ENCODE data around the gene TAS2R60.
"Not testable (repeated sequence)": the region's sequence is repeated elsewhere in the genome, so short reads cannot be mapped to it uniquely, and the experiment has no call there.

Gene TAS2R60

DNA sequence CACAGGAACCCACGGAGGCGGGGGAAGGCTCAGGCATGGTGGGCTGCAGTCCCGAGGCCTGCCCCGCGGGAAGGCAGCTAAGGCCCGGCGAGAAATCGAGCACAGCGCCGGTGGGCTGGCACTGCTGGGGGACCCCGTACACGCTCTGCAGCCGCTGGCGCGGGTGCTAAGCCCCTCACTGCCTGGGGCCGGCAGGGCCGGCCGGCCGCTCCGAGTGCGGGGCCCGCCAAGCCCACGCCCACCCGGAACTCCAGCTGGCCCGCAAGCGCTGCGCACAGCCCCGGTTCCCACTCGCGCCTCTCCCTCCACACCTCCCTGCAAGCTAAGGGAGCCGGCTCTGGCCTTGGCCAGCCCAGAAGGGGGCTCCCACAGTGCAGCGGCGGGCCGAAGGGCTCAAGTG lies 18.8 kb upstream of the TAS2R60 start:
- H3K4me1 ChIP-seq (ENCODE audit: control insufficient read depth, insufficient read depth, low read length, poor library complexity, severe bottlenecking); H3K36me3 ChIP-seq (ENCODE audit: control insufficient read depth, insufficient read depth, low read length); H3K27ac ChIP-seq (ENCODE audit: low read depth, low read length, severe bottlenecking); H3K9me3 ChIP-seq (ENCODE audit: control insufficient read depth, low read length); H3K4me3 ChIP-seq (ENCODE audit: extremely low read depth, insufficient read depth, low read length, poor library complexity, severe bottlenecking): not testable (repeated sequence)
- 92 to 98% methylated on average over 5 to 10 of the region's 34 CpGs for WGBS, 2 experiments (ENCODE audit: insufficient coverage in 2 of 2)

DNA sequence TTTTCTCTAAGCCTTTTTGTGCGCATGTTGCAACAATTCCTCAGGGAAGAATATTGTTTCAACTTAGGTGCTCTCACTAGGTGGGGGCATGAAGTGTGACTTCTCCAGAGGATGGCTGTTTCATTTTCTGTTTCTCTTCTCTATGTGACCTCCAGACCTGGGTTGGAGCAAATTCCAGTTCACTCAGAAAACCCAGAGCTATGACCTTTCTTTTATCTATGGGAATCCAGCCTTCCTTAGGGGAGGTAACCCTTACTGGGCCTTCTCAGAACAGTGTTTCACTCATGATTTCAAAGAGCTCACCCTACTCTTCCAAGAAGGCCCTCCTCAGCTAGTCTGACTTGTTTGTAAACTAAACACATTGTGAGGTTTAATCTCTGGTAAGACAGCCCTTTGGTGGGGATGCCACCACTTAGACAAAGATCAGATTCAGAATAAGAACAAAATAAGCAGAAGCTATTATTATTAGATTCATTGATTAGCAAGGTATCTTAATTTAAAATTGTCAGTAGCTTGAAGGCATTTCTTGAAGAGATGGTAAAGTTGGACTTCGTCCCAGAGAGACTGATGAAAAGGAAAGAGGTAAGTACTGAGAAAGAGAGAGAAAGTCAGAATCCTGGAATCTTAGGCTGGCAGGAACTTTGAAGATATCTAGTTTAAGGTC lies 16.6 kb upstream of the TAS2R60 start:
- H3K27ac ChIP-seq (ENCODE audit: low read depth, low read length, severe bottlenecking): no peak overlapping the region
- WGBS, 2 experiments (ENCODE audit: insufficient coverage in 2 of 2): 83 to 94% methylated on average over 1 of the region's 2 CpGs
- no peaks in the 10 kb centered on the region for H3K9me3 ChIP-seq (ENCODE audit: control insufficient read depth, low read length)
- H3K4me1 ChIP-seq (ENCODE audit: control insufficient read depth, insufficient read depth, low read length, poor library complexity, severe bottlenecking): no peaks in the 10 kb centered on the region
- no peak overlapping the region for H3K4me3 ChIP-seq (ENCODE audit: extremely low read depth, insufficient read depth, low read length, poor library complexity, severe bottlenecking)
- no peaks in the 10 kb centered on the region for H3K36me3 ChIP-seq (ENCODE audit: control insufficient read depth, insufficient read depth, low read length)

DNA sequence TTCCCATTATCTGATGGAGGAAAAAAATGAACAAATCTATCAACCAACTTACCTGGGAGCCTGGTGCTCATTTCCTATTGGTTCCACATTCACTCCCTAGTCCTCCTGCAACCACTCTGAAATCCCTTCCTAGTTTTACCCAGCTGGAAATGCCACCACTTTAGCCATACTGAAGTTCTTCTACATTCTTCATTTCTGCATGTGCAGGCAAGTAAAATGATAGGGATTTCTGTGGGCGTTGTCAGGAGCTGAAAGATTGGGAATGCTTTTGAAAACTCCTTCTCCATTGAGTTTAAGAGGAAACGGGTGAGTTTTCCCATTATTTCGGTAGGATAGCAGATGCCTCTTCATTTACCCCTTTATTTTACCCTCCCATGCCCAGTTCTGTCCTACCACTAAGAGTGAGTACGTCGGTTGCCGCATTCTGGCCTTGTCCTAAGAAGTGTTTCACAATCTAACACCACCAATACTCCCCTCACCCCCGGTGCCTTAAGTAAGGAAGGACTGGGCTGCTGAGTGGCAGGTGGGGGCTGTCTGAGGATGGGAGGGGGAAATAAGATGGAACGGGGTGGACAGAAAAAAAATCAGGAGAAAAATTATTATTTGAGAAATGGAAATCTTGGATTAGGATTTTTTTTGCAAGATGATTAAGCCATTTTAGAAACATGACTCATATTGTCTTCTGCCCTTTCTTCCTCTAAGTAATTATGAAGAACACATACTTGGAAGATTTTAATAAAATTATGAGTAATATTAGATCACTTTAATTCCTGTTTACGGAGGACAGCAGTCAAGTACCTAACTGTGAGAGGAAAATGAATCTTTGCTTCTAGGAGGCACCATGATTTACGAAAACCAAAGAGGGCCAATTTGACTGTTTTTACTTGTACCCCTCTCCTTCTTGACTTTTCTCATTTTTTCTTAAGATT lies 13.2 kb upstream of the TAS2R60 start:
- Histone ChIP-seq H3K9me3 (ENCODE audit: control insufficient read depth, low read length) (no peaks in the 10 kb centered on the region), H3K4me3 (ENCODE audit: extremely low read depth, insufficient read depth, low read length, poor library complexity, severe bottlenecking) (no peak overlapping the region), H3K27ac (ENCODE audit: low read depth, low read length, severe bottlenecking) (no peak overlapping the region), H3K4me1 (ENCODE audit: control insufficient read depth, insufficient read depth, low read length, poor library complexity, severe bottlenecking) (no peaks in the 10 kb centered on the region), H3K36me3 (ENCODE audit: control insufficient read depth, insufficient read depth, low read length) (no peaks in the 10 kb centered on the region)
- 86 to 100% methylated on average over 1 to 3 of the region's 10 CpGs for WGBS, 2 experiments (ENCODE audit: insufficient coverage in 2 of 2)

DNA sequence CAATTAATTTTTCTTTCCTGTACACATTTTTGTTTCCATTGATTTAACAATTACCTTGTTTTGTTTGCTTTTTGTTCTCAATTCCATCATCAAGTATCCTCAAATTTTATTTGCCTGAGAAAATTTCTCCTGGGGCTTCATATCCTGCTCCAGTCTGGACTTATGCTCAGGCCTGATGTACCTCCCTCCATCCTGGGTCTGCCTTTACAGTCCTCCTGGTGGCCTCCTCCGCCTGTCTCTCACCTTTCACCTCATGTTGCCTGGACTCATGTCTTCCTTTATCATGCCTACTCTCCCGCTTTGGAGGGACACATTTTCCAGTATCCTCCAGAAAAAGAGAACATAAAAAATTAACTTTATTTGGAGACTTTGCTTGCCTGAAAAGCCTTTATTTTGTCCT lies 12.1 kb upstream of the TAS2R60 start:
- Histone ChIP-seq H3K4me3 (ENCODE audit: extremely low read depth, insufficient read depth, low read length, poor library complexity, severe bottlenecking) (no peak overlapping the region), H3K36me3 (ENCODE audit: control insufficient read depth, insufficient read depth, low read length) (no peaks in the 10 kb centered on the region), H3K4me1 (ENCODE audit: control insufficient read depth, insufficient read depth, low read length, poor library complexity, severe bottlenecking) (no peaks in the 10 kb centered on the region), H3K9me3 (ENCODE audit: control insufficient read depth, low read length) (no peaks in the 10 kb centered on the region), H3K27ac (ENCODE audit: low read depth, low read length, severe bottlenecking) (no peak overlapping the region)
- 100% methylated on average over 1 of the region's 2 CpGs; no CpG with 5 or more reads in 1 of the 2 experiments for WGBS, 2 experiments (ENCODE audit: insufficient coverage in 2 of 2)

DNA sequence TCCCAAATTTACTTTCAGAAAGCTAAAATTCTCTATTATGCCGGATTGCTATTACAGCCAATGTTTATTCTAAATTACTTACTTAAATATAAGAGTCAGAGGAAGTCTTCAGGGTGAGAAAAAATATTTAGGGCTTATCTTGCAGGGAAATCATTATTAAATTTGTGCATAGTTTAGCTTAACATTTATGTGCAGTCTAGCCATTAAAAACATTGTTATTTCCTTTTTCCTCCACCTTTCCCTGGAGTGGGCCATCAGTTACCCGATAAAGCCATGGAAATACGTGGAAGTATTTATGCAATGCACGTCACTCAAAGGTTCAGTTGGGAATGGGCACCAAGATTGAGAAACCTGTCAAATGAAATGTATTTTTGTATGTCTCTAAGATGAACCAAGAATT lies 9.5 kb upstream of the TAS2R60 start:
- WGBS, 2 experiments (ENCODE audit: insufficient coverage in 2 of 2): 88% methylated on average over 1 of the region's 4 CpGs; no CpG with 5 or more reads in 1 of the 2 experiments

DNA sequence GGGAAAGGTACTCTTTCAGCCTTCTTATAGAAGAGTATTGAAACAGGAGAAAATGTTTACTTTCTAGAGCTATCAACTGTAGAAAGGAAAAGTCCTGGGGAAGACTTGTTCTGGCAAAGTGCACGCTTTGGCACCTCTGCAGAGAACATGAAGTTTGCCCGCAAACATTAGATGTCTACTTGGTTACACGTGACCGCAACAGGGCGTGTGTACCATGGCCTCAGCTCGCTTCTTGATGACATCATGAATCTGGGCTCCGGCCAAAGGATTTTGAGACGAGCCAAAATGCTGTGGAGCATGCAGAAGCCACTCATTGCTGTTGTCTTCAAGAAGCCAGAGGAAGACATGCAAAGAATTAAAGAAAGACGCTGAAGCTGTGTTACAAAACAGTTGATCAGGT lies 8.6 kb upstream of the TAS2R60 start:
- Histone ChIP-seq H3K27ac (ENCODE audit: low read depth, low read length, severe bottlenecking) (no peak overlapping the region), H3K4me1 (ENCODE audit: control insufficient read depth, insufficient read depth, low read length, poor library complexity, severe bottlenecking) (no peaks in the 10 kb centered on the region), H3K36me3 (ENCODE audit: control insufficient read depth, insufficient read depth, low read length) (no peaks in the 10 kb centered on the region), H3K9me3 (ENCODE audit: control insufficient read depth, low read length) (no peaks in the 10 kb centered on the region), H3K4me3 (ENCODE audit: extremely low read depth, insufficient read depth, low read length, poor library complexity, severe bottlenecking) (no peak overlapping the region)
- 94 to 98% methylated on average over 9 of the region's 9 CpGs for WGBS, 2 experiments (ENCODE audit: insufficient coverage in 2 of 2)

More for the DNA sequence above, 9.5 kb upstream of the TAS2R60 start:
- Histone ChIP-seq H3K27ac (ENCODE audit: low read depth, low read length, severe bottlenecking) (no peak overlapping the region), H3K36me3 (ENCODE audit: control insufficient read depth, insufficient read depth, low read length) (no peaks in the 10 kb centered on the region), H3K4me3 (ENCODE audit: extremely low read depth, insufficient read depth, low read length, poor library complexity, severe bottlenecking) (no peak overlapping the region), H3K9me3 (ENCODE audit: control insufficient read depth, low read length) (no peaks in the 10 kb centered on the region), H3K4me1 (ENCODE audit: control insufficient read depth, insufficient read depth, low read length, poor library complexity, severe bottlenecking) (no peaks in the 10 kb centered on the region)

DNA sequence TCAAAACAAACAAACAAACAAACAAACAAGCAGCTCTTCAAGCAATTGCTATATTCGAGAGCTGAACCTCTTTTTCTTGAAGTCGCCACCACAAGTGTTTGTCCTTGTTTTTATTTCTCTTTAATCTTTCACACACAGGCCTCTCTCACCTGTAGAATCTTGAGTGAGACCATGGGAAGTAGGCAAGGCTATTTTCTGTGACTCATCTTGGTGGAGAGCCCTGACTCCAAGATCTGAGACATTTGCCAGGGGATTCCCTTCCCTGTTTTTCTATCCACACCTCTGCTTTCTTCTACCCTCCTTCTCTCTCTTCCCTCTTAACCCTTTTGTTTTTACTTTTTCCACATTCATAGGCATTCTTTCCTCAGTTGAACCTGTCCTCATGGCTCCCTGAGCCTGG lies 8.0 kb upstream of the TAS2R60 start:
- Histone ChIP-seq H3K27ac (ENCODE audit: low read depth, low read length, severe bottlenecking) (no peak overlapping the region), H3K4me3 (ENCODE audit: extremely low read depth, insufficient read depth, low read length, poor library complexity, severe bottlenecking) (no peak overlapping the region), H3K4me1 (ENCODE audit: control insufficient read depth, insufficient read depth, low read length, poor library complexity, severe bottlenecking) (no peaks in the 10 kb centered on the region), H3K36me3 (ENCODE audit: control insufficient read depth, insufficient read depth, low read length) (no peaks in the 10 kb centered on the region), H3K9me3 (ENCODE audit: control insufficient read depth, low read length) (no peaks in the 10 kb centered on the region)
- WGBS, 2 experiments (ENCODE audit: insufficient coverage in 2 of 2): 100% methylated on average over 1 of the region's 2 CpGs; no CpG with 5 or more reads in 1 of the 2 experiments

DNA sequence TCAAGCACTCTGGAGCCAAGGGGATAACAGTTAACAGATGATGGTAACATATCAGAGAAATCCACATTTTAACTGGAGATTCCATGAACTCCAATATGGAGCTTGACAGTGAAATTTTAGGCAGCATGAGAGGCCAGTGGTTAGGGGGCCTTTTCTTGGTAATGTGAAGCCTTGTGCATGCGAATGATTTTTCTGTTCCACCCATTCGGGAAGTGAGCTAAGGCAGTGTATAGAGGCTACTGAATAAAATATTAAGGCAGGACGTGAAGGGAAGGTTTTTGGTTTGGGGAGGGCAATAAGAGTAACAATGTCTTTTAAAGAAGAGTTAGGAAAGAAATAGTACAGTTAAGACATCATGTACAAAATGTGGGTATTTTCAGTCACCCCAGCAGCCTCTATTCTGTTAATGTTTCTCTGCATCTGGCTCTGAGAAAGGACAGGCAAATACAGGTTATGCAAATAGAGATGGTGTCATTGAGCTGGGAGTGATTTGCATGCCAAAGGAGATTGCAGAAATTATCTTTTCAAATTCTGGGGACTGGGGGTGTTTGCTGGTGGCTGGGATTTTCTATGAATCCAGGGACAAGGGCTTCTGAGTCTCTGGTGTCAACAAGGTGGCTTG lies 6.8 kb upstream of the TAS2R60 start:
- Histone ChIP-seq H3K4me1 (ENCODE audit: control insufficient read depth, insufficient read depth, low read length, poor library complexity, severe bottlenecking) (no peaks in the 10 kb centered on the region), H3K4me3 (ENCODE audit: extremely low read depth, insufficient read depth, low read length, poor library complexity, severe bottlenecking) (no peak overlapping the region), H3K27ac (ENCODE audit: low read depth, low read length, severe bottlenecking) (no peak overlapping the region), H3K36me3 (ENCODE audit: control insufficient read depth, insufficient read depth, low read length) (no peaks in the 10 kb centered on the region), H3K9me3 (ENCODE audit: control insufficient read depth, low read length) (no peaks in the 10 kb centered on the region)
- WGBS, 2 experiments (ENCODE audit: insufficient coverage in 2 of 2): 80 to 100% methylated on average over 1 to 3 of the region's 3 CpGs

DNA sequence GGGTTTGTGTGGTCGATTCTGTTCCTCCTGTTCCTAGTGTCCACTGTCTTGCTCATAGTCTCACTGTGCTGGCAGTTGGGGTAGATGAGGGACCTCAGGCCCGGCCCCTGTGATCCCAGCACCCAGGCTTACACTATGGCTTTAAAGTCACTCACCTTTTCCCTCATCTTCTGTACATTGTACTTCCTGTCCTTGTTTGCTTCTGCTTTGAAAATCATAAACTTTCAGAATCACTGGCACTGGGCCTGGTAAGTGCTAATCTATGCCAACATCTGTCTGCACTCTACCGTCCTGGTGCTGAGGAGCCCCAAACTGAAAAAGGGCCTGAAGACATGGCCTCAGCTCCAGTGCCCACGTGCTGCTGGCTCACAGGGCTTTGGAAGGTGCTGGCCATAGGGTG lies 5.7 kb upstream of the TAS2R60 start:
- H3K9me3 ChIP-seq (ENCODE audit: control insufficient read depth, low read length): no peaks in the 10 kb centered on the region
- H3K4me1 ChIP-seq (ENCODE audit: control insufficient read depth, insufficient read depth, low read length, poor library complexity, severe bottlenecking): no peaks in the 10 kb centered on the region
- H3K27ac ChIP-seq (ENCODE audit: low read depth, low read length, severe bottlenecking): no peak overlapping the region
- no peak overlapping the region for H3K4me3 ChIP-seq (ENCODE audit: extremely low read depth, insufficient read depth, low read length, poor library complexity, severe bottlenecking)
- H3K36me3 ChIP-seq (ENCODE audit: control insufficient read depth, insufficient read depth, low read length): no peaks in the 10 kb centered on the region
- WGBS, 2 experiments (ENCODE audit: insufficient coverage in 2 of 2): 85 to 93% methylated on average over 3 to 4 of the region's 4 CpGs

DNA sequence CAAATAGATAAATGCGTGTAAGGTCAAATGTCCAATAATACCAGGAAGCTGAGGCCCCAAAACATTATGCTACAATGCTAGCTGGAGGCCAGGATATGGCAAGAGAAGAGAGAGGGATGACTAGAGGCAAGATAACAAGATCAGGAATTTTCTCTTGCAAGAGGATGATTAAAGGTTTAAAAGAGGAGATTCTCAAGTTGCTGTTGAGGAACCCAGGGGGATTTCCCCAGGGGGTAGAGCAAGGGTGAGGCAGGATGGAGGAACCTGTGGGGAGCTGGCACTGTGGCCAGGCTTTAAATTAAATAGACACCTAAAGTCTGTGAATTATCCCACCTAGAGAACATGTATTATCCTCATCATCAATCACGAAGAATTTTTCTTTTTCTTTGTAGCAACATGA lies 3.4 kb upstream of the TAS2R60 start:
- Histone ChIP-seq H3K27ac (ENCODE audit: low read depth, low read length, severe bottlenecking) (no peak overlapping the region), H3K4me1 (ENCODE audit: control insufficient read depth, insufficient read depth, low read length, poor library complexity, severe bottlenecking) (no peaks in the 10 kb centered on the region), H3K4me3 (ENCODE audit: extremely low read depth, insufficient read depth, low read length, poor library complexity, severe bottlenecking) (no peak overlapping the region), H3K9me3 (ENCODE audit: control insufficient read depth, low read length) (no peaks in the 10 kb centered on the region), H3K36me3 (ENCODE audit: control insufficient read depth, insufficient read depth, low read length) (no peaks in the 10 kb centered on the region)
- WGBS, 2 experiments (ENCODE audit: insufficient coverage in 2 of 2): 100% methylated on average over 1 of the region's 2 CpGs

Data from mesodermal cell (in vitro differentiated cells).